ENCODE results near the gene GPR78. TPM values are rescaled to one million over a fixed set of nuclear protein-coding genes. Genes with fewer than 3 reads are reported as not detected.

GPR78 gene
- total RNA-seq, 2 donors from 2014 or later, result not detected

- no peak for DNase-seq (ENCODE audit: low spot score)
- TF ChIP-seq CTCF (IDR thresholded peaks at IDR 0.05), result no peak
- H3K36me3 ChIP-seq, result no peaks in the 10 kb centered on the region
- no peaks in the 10 kb centered on the region for H3K4me1 ChIP-seq
- no peak overlapping the region for H3K27ac ChIP-seq
- H3K27me3 ChIP-seq, result no peaks in the 10 kb centered on the region
- H3K4me3 ChIP-seq, result no peak overlapping the region
- H3K9me3 ChIP-seq, result no peaks in the 10 kb centered on the region
Observed at GRCh38 chr4:8556341-8557150, 23.6 kb upstream of the GPR78 start.

- H3K27me3 ChIP-seq, result no peaks in the 10 kb centered on the region
- no peaks in the 10 kb centered on the region for H3K9me3 ChIP-seq
- DNase-seq (ENCODE audit: low spot score), result no peak
- H3K4me1 ChIP-seq, result no peaks in the 10 kb centered on the region
- TF ChIP-seq CTCF (IDR thresholded peaks at IDR 0.05), result no peak
- no peak overlapping the region for H3K4me3 ChIP-seq
- H3K36me3 ChIP-seq, result no peaks in the 10 kb centered on the region
- H3K27ac ChIP-seq, result no peak overlapping the region
Observed at GRCh38 chr4:8557151-8558076, 22.8 kb upstream of the GPR78 start.

- no peak overlapping the region for H3K4me3 ChIP-seq
- no peaks in the 10 kb centered on the region for H3K36me3 ChIP-seq
- no peaks in the 10 kb centered on the region for H3K4me1 ChIP-seq
- no peaks in the 10 kb centered on the region for H3K27me3 ChIP-seq
- no peak for TF ChIP-seq CTCF (IDR thresholded peaks at IDR 0.05)
- H3K9me3 ChIP-seq, result no peaks in the 10 kb centered on the region
- H3K27ac ChIP-seq, result no peak overlapping the region
- no peak for DNase-seq (ENCODE audit: low spot score)
Observed at GRCh38 chr4:8558080-8558960, 21.9 kb upstream of the GPR78 start.

- Histone ChIP-seq H3K4me3 (no peak overlapping the region), H3K36me3 (no peaks in the 10 kb centered on the region), H3K27me3 (no peaks in the 10 kb centered on the region), H3K27ac (no peak overlapping the region), H3K4me1 (no peaks in the 10 kb centered on the region), H3K9me3 (no peaks in the 10 kb centered on the region)
- DNase-seq (ENCODE audit: low spot score), result no peak
- TF ChIP-seq CTCF (IDR thresholded peaks at IDR 0.05), result no peak
Observed at GRCh38 chr4:8559011-8559410, 21.2 kb upstream of the GPR78 start.

- H3K27ac ChIP-seq, result no peak overlapping the region
- H3K9me3 ChIP-seq, result no peaks in the 10 kb centered on the region
- no peak for TF ChIP-seq CTCF (IDR thresholded peaks at IDR 0.05)
- no peaks in the 10 kb centered on the region for H3K36me3 ChIP-seq
- H3K4me1 ChIP-seq, result no peaks in the 10 kb centered on the region
- H3K27me3 ChIP-seq, result no peaks in the 10 kb centered on the region
- H3K4me3 ChIP-seq, result no peak overlapping the region
- no peak for DNase-seq (ENCODE audit: low spot score)
Observed at GRCh38 chr4:8559524-8560264, 20.5 kb upstream of the GPR78 start.

Measured in right atrium auricular region (tissue), 2 donors.